Panc1 (cell line): Measurements from ENCODE around the gene INPP5D. TPM values are rescaled to one million over a fixed set of nuclear protein-coding genes. Genes with fewer than 3 reads are reported as not detected.

ENCODE experiments used
- ATAC-seq: fragments of 200-7000 bp; cut with Tn5 transposase; 2 replicates; pipeline ENCODE4 v1.9.1; 2020; ENCODE audit warnings: mild to moderate bottlenecking, moderate library complexity
- BruUV-seq: library from RNA; stranded (reverse); fragments of 400-500 nt; replicated peaks from 2 replicates; lab custom pipeline; 2021; lab: Mats Ljungman, UMichigan
- CTCF ChIA-PET: fragments of 300-600 bp; sonication (Branson Sonifier 250); formaldehyde crosslinking; loops from one replicate; lab custom pipeline; 2022; ENCODE audit warnings: antibody characterized with exemption; lab: Charles Lee
- POLR2A ChIA-PET: fragments of 300-600 bp; sonication (Branson Sonifier 250); formaldehyde crosslinking; loops from one replicate; lab custom pipeline; 2022; ENCODE audit warnings: antibody characterized with exemption; lab: Charles Lee
- DNase-seq: peaks from one replicate; pipeline ENCODE4 v3.0.0-alpha.2; 2010; ENCODE audit warnings: low read depth, low spot score
- H3K27ac ChIP-seq: 2 replicates; pipeline ENCODE4 v1.5.1; 2011; ENCODE audit warnings: mild to moderate bottlenecking, low read length, inconsistent platforms
- H3K27me3 ChIP-seq: fragments of 200-500 bp; sonication (Bioruptor generic); 2 replicates; pipeline ENCODE4 v1.6.0; 2014; ENCODE audit warnings: low read length, inconsistent platforms; ENCODE audit not compliant: control insufficient read depth, insufficient read depth
- H3K36me3 ChIP-seq: fragments of 200-500 bp; sonication (Bioruptor generic); 2 replicates; pipeline ENCODE4 v1.5.1; 2014; ENCODE audit warnings: inconsistent platforms, mild to moderate bottlenecking, low read length, moderate library complexity; ENCODE audit not compliant: control insufficient read depth, insufficient read depth
- H3K4me1 ChIP-seq: 2 replicates; pipeline ENCODE4 v1.5.1; 2011; ENCODE audit warnings: inconsistent platforms, mild to moderate bottlenecking, low read length, moderate library complexity; ENCODE audit not compliant: control insufficient read depth, insufficient read depth
- H3K4me3 ChIP-seq, 2 experiments: 2 replicates each; pipeline ENCODE4 v1.5.1; 2011 to 2012; ENCODE audit warnings: low read depth in 2 of 2, low read length in 2 of 2, mild to moderate bottlenecking in 2 of 2, inconsistent platforms in 1 of 2, moderate library complexity in 1 of 2
- H3K9me3 ChIP-seq: fragments of 200-500 bp; sonication (Bioruptor generic); 2 replicates; pipeline ENCODE4 v1.5.1; 2014; ENCODE audit warnings: low read depth, mild to moderate bottlenecking, inconsistent platforms, low read length, moderate library complexity; ENCODE audit not compliant: control insufficient read depth, insufficient read depth
- CTCF ChIP-seq: fragments of 450-650 bp; IDR thresholded peaks from 2 replicates; pipeline ENCODE4 v1.5.1; 2017; ENCODE audit warnings: mild to moderate bottlenecking
- POLR2AphosphoS5 ChIP-seq: IDR thresholded peaks from 2 replicates; pipeline ENCODE4 v1.6.1; 2012; ENCODE audit warnings: mild to moderate bottlenecking, low read depth, low read length, moderate library complexity
- REST ChIP-seq, 2 experiments: IDR thresholded peaks; 2 replicates each; pipeline ENCODE4 v1.6.1; 2011 to 2012; ENCODE audit warnings: low read depth in 2 of 2, control low read depth in 1 of 2, low read length in 1 of 2, mild to moderate bottlenecking in 1 of 2, moderate library complexity in 1 of 2; ENCODE audit not compliant: insufficient read depth in 1 of 2
- SIN3A ChIP-seq: IDR thresholded peaks from 2 replicates; pipeline ENCODE4 v1.6.1; 2012; ENCODE audit warnings: low read depth, mild to moderate bottlenecking, low read length, moderate library complexity, borderline replicate concordance; ENCODE audit not compliant: insufficient read depth
- TCF7L2 ChIP-seq: IDR thresholded peaks from 2 replicates; pipeline ENCODE4 v1.6.1; 2011; ENCODE audit warnings: mild to moderate bottlenecking, low read depth, low read length, inconsistent platforms
- in situ Hi-C: cut with HindIII; loops from 2 replicates; pipeline ENCODE4 v1.10.0; 2016; ENCODE audit warnings: low sequenced_read_pairs, low pct_unique_long_range_greater_than_20kb
- intact Hi-C: fragments of 100-400 bp; cut with micrococcal nuclease; formaldehyde crosslinking; loops from one replicate; pipeline ENCODE4 v1.10.0; 2022; ENCODE audit not compliant: unreplicated experiment
- total RNA-seq: library from RNA; stranded (reverse); gene quantifications from one replicate; pipeline ENCODE4 v1.2.1, GENCODE V29; 2021; ENCODE audit not compliant: unreplicated experiment

Gene INPP5D
- total RNA-seq, 1 experiment from 2014 or later, result 0.39 TPM

GRCh38 chr2:233012301-233012971, 47.7 kb upstream of the INPP5D start:
- POLR2A ChIA-PET, result no interaction called here
- Histone ChIP-seq H3K4me3 (no peak overlapping the region), H3K27ac (peak overlapping the region; percentile 41; the same call in 1 of the 2 replicates), H3K4me1 (peaks cover 9% of the 10 kb centered on the region), H3K9me3 (no peaks in the 10 kb centered on the region), H3K27me3 (no peaks in the 10 kb centered on the region), H3K36me3 (no peaks in the 10 kb centered on the region)
- in situ Hi-C loops, result no loop called here
- CTCF ChIA-PET, result no interaction called here
- DNase-seq (no peak), ATAC-seq (peak; percentile 43)
- intact Hi-C loops, result no loop called here
- no TSS peak for BruUV-seq
- TF ChIP-seq SIN3A (no peak), TCF7L2 (no peak), CTCF (no peak), REST (IDR thresholded peaks at IDR 0.05; ENCODE audit: insufficient read depth in 1 of 2, low read depth in 2 of 2, low read length in 1 of 2) (no peak), POLR2AphosphoS5 (no peak)

- H3K4me3 ChIP-seq, result no peak within 1 kb of the TSS
- ATAC-seq (peak; percentile 49), DNase-seq (no peak)
- peaks cover 9% of the 10 kb centered on the region for H3K4me1 ChIP-seq
- intact Hi-C loops, result no loop called here
- POLR2A ChIA-PET, result no interaction called here
- H3K36me3 ChIP-seq, result no peaks in the 10 kb centered on the region
- H3K27ac ChIP-seq, result peak within 1 kb of the TSS; percentile 41; the same call in 1 of the 2 replicates
- BruUV-seq, result no TSS peak
- H3K27me3 ChIP-seq, result no peaks in the 10 kb centered on the region
- in situ Hi-C loops, result no loop called here
- TF ChIP-seq SIN3A (no peak), CTCF (no peak), TCF7L2 (no peak), POLR2AphosphoS5 (no peak), REST (IDR thresholded peaks at IDR 0.05; ENCODE audit: insufficient read depth in 1 of 2, low read depth in 2 of 2, low read length in 1 of 2) (no peak)
- H3K9me3 ChIP-seq, result no peaks in the 10 kb centered on the region
- CTCF ChIA-PET, result no interaction called here
Measured at GRCh38 chr2:233013027-233013461, 47.1 kb upstream of the INPP5D start, which contains the start of gene NGEF. NGEF (minus strand) TSS chr2:233013256; CDS start chr2:232974890, 38,366 bp downstream.
